ENCODE measurements around the gene PTGIS. TPM values are rescaled to one million over a fixed set of nuclear protein-coding genes. Genes with fewer than 3 reads are reported as not detected.

PTGIS gene
- total RNA-seq, 2 donors from 2014 or later = 4.5 to 13.0 TPM

- DNase-seq (no peak), ATAC-seq (no peak)
- intact Hi-C loops (cut with DNase I, micrococcal nuclease) = loop anchor here (10.0 kb wide), 1 partner anchor 151 kb away; no protein-coding TSS in a partner anchor
Measured at GRCh38 chr20:49485563-49485962, 82.4 kb downstream of the PTGIS start.

- intact Hi-C loops (cut with DNase I, micrococcal nuclease) = loop anchor here (10.0 kb wide), 1 partner anchor 150 kb away; no protein-coding TSS in a partner anchor
- DNase-seq = peak; percentile 69 to 82
- ATAC-seq = peak; percentile 96
Measured at GRCh38 chr20:49484180-49485140, 83.5 kb downstream of the PTGIS start.

- DNase-seq (no peak), ATAC-seq (no peak)
- intact Hi-C loops (cut with DNase I, micrococcal nuclease) = loop anchor here (10.0 kb wide), 1 partner anchor 149 kb away; no protein-coding TSS in a partner anchor
Measured at GRCh38 chr20:49483696-49484123, 84.2 kb downstream of the PTGIS start.

GRCh38 chr20:49483018-49483695 is 84.8 kb downstream of the PTGIS start:
- intact Hi-C loops (cut with DNase I, micrococcal nuclease) = loop anchor here (10.0 kb wide), 1 partner anchor 148 kb away; no protein-coding TSS in a partner anchor
- ATAC-seq (no peak), DNase-seq (no peak)

- ATAC-seq (peak; percentile 62), DNase-seq (peak; percentile 57 to 58)
- intact Hi-C loops (cut with DNase I, micrococcal nuclease) = loop anchor here (10.0 kb wide), 1 partner anchor 148 kb away; no protein-coding TSS in a partner anchor
Measured at GRCh38 chr20:49482621-49483017, 85.3 kb downstream of the PTGIS start, which contains the start of gene KCNB1. TSS of gene KCNB1 (minus strand) at chr20:49482668. CDS start at chr20:49482480, 188 bp downstream.

GRCh38 chr20:49482173-49482572 is 85.8 kb downstream of the PTGIS start:
- no peak for ATAC-seq

GRCh38 chr20:49481116-49481515 is 86.8 kb downstream of the PTGIS start:
- intact Hi-C loops (cut with DNase I, micrococcal nuclease) = loop anchor here (10.0 kb wide), 1 partner anchor 146 kb away; no protein-coding TSS in a partner anchor
- ATAC-seq = no peak
- no peak for DNase-seq

More at GRCh38 chr20:49482173-49482572, 85.8 kb downstream of the PTGIS start:
- DNase-seq = no peak
- intact Hi-C loops (cut with DNase I, micrococcal nuclease) = loop anchor here (10.0 kb wide), 1 partner anchor 147 kb away; no protein-coding TSS in a partner anchor

GRCh38 chr20:49480236-49480635 is 87.7 kb downstream of the PTGIS start:
- intact Hi-C loops (cut with DNase I, micrococcal nuclease) = loop anchor here (10.0 kb wide), 1 partner anchor 145 kb away; no protein-coding TSS in a partner anchor
- no peak for DNase-seq
- ATAC-seq = no peak

- ATAC-seq = no peak
- intact Hi-C loops (cut with DNase I, micrococcal nuclease) = loop anchor here (10.0 kb wide), 1 partner anchor 145 kb away; no protein-coding TSS in a partner anchor
- no peak for DNase-seq
Measured at GRCh38 chr20:49479785-49480184, 88.2 kb downstream of the PTGIS start.

GRCh38 chr20:49478754-49479689 is 88.9 kb downstream of the PTGIS start:
- DNase-seq (no peak), ATAC-seq (no peak)
- intact Hi-C loops (cut with DNase I, micrococcal nuclease) = no loop called here

GRCh38 chr20:49478266-49478665 is 89.7 kb downstream of the PTGIS start:
- intact Hi-C loops (cut with DNase I, micrococcal nuclease) = no loop called here
- ATAC-seq (no peak), DNase-seq (no peak)

- ATAC-seq (no peak), DNase-seq (no peak)
- intact Hi-C loops (cut with DNase I, micrococcal nuclease) = no loop called here
Measured at GRCh38 chr20:49477200-49477599, 90.7 kb downstream of the PTGIS start.

GRCh38 chr20:49476016-49476355 is 92.0 kb downstream of the PTGIS start:
- intact Hi-C loops (cut with DNase I, micrococcal nuclease) = no loop called here
- ATAC-seq (no peak), DNase-seq (no peak)

- intact Hi-C loops (cut with DNase I, micrococcal nuclease) = no loop called here
- ATAC-seq (no peak), DNase-seq (no peak)
Measured at GRCh38 chr20:49475292-49476015, 92.5 kb downstream of the PTGIS start.

- no peak for ATAC-seq
- intact Hi-C loops (cut with DNase I, micrococcal nuclease) = no loop called here
- DNase-seq = no peak
Measured at GRCh38 chr20:49471397-49471796, 96.5 kb downstream of the PTGIS start.

- DNase-seq = no peak
- intact Hi-C loops (cut with DNase I, micrococcal nuclease) = no loop called here
- no peak for ATAC-seq
Measured at GRCh38 chr20:49470922-49471321, 97.0 kb downstream of the PTGIS start.

- no peak for DNase-seq
- ATAC-seq = no peak
- intact Hi-C loops (cut with DNase I, micrococcal nuclease) = no loop called here
Measured at GRCh38 chr20:49469060-49469459, 98.9 kb downstream of the PTGIS start.

GRCh38 chr20:49468412-49468811 is 99.5 kb downstream of the PTGIS start:
- intact Hi-C loops (cut with DNase I, micrococcal nuclease) = no loop called here
- ATAC-seq (no peak), DNase-seq (no peak)
